ENCODE data around the gene KXD1. TPM values are rescaled to one million over a fixed set of nuclear protein-coding genes. Genes with fewer than 3 reads are reported as not detected.

Gene KXD1
- total RNA-seq, 4 donors from 2014 or later, result 97.1 to 155 (median 106) TPM

- TF ChIP-seq POLR2A (IDR thresholded peaks at IDR 0.05) (no peak), CTCF (IDR thresholded peaks at IDR 0.05 in 4 of 5, conservative IDR thresholded peaks at IDR 0.05 in 1 of 5) (no peak)
- Histone ChIP-seq H3K4me1 (peaks cover 5 to 30% of the 10 kb centered on the region in 2 donors), H3K4me3 (no peak overlapping the region), H3K36me3 (no peaks in the 10 kb centered on the region), H3K9me3 (no peaks in the 10 kb centered on the region), H3K27me3 (peaks cover 79 to 84% (median 81%) of the 10 kb centered on the region in 3 donors), H3K27ac (no peak overlapping the region)
- in situ Hi-C loops (cut with MboI; ENCODE audit: low sequenced_read_pairs in 4 of 4), result no loop called here
- intact Hi-C loops (cut with DNase I; ENCODE audit: low total_unique reads), result no loop called here
- DNase-seq (no peak), ATAC-seq (no peak)
Observed at GRCh38 chr19:18610556-18611326, 53.1 kb downstream of the KXD1 start.

- Histone ChIP-seq H3K27ac (no peak overlapping the region), H3K4me1 (peaks cover 5 to 30% of the 10 kb centered on the region in 2 donors), H3K36me3 (no peaks in the 10 kb centered on the region), H3K9me3 (no peaks in the 10 kb centered on the region), H3K4me3 (peak overlapping the region in 2 of 4 donors; percentile 7 to 25), H3K27me3 (peaks cover 76 to 79% (median 77%) of the 10 kb centered on the region in 3 donors)
- ATAC-seq (no peak), DNase-seq (no peak)
- in situ Hi-C loops (cut with MboI; ENCODE audit: low sequenced_read_pairs in 4 of 4), result no loop called here
- TF ChIP-seq POLR2A (IDR thresholded peaks at IDR 0.05), result no peak
- no peak for TF ChIP-seq CTCF (IDR thresholded peaks at IDR 0.05 in 4 of 5, conservative IDR thresholded peaks at IDR 0.05 in 1 of 5)
- intact Hi-C loops (cut with DNase I; ENCODE audit: low total_unique reads), result no loop called here
Observed at GRCh38 chr19:18611327-18612050, 53.8 kb downstream of the KXD1 start.

GRCh38 chr19:18612051-18612771 lies 54.5 kb downstream of the KXD1 start:
- no peak for ATAC-seq
- in situ Hi-C loops (cut with MboI; ENCODE audit: low sequenced_read_pairs in 4 of 4), result no loop called here
- H3K27ac ChIP-seq, result no peak overlapping the region

More at GRCh38 chr19:18612051-18612771, 54.5 kb downstream of the KXD1 start:
- intact Hi-C loops (cut with DNase I; ENCODE audit: low total_unique reads), result no loop called here
- Histone ChIP-seq H3K4me3 (peak overlapping the region; percentile 31 to 50 (median 36)), H3K9me3 (no peaks in the 10 kb centered on the region), H3K36me3 (no peaks in the 10 kb centered on the region), H3K4me1 (peaks cover 5 to 25% of the 10 kb centered on the region in 2 donors), H3K27me3 (peaks cover 74 to 75% (median 75%) of the 10 kb centered on the region in 3 donors)
- TF ChIP-seq CTCF (IDR thresholded peaks at IDR 0.05 in 4 of 5, conservative IDR thresholded peaks at IDR 0.05 in 1 of 5) (no peak), POLR2A (IDR thresholded peaks at IDR 0.05) (no peak)
- no peak for DNase-seq
